Activated CD4-positive, CD25-positive, alpha-beta regulatory T cell treated with anti-CD3 and anti-CD28 coated beads, Interleukin-2, amount 50 U/mL, for 72 hours (primary cell): ENCODE measurements around the gene PAEP.

Experiments
- DNase-seq: peaks from one replicate; pipeline ENCODE4 v3.0.0; 2021

Gene PAEP

DNA sequence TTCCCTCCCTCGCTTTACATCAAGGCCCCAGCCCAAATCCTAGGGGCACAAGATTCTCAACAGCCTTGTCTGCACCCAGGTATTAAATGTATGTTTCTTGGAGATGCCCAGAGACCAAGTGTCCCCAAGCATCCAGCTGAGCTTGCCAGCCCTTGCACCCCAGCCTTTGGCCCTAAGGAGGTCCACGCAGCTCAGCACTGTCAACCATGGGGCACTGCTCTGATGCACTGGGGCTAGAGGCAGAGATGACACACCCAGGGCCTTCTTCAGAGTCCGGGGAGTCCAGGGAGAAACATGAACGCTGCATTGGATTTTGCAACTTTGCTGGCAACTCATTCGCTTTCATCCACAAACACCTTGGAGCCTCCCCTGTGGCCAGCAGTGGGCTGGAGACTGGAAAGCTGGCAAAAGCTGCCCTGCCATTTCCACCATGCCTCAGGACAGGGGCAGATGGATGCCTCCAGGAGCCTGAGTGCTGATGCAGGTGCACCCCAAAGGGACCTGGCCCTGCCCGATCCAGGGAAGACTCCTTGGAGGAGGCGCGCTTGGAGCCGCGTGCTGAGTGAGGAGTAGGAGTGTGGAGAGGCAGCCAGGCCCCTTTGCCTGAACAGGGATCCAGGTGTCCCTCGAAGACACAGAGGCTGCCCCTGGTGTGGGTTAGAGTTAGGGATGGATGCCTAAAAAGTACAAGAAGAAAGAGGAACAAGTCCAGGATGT, 19.3 kb downstream of the PAEP start:
- DNase-seq = no peak

DNA sequence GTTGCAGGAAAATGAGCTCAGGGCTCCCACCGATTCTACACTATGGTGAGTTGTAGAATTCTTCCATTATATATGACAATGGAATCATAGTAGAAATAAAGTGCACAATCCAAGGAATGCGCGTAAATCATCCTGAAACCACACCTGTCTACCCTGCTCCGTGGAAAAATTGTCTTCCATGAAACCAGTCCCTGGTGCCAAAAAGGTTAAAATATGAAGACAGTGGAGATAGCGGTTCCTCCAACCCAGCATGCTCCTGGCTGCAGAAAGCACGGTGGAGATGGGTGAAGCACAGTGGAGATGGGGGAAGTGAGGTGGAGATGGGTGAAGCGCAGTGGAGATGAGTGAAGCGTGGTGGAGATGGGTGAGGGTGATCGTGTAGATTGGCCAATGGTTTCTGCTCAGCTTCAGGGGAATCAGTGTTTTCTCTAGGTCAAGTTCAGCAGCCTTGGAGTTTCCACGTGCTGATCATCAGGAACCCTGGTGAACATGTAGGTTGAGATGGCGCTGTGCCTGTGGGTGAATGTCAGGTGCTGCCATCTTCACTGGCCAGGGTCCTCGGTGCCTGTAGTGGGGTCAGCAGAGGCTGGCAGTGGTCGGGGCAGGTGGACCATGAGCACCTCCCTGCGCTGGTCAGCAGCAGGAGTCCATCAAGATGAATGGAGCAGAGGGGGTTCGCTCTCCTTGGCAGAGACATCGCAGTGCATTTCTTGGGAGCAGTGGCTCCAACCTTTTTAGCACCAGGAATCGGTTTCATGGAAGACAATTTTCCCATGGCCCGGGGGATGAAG, 20.3 kb downstream of the PAEP start:
- no peak for DNase-seq

DNA sequence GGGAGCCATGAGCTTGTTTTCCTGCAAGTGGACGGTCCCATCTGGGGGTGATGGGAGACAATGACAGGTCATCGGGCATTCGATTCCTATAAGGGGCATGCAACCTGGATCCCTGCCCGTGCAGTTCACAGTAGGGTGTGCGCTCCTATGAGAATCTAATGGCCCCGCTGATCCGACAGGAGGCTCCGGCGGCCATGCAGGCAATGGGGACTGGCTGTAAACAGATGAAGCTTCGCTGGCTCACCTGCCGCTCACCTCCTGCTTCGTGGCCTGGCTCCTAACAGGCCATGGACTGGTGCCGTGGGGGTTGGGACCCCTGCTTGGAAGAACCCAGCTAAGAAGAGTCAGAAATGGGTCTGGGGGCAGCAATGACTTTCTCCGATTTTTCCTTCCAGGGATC, 21.0 kb downstream of the PAEP start:
- no peak for DNase-seq

DNA sequence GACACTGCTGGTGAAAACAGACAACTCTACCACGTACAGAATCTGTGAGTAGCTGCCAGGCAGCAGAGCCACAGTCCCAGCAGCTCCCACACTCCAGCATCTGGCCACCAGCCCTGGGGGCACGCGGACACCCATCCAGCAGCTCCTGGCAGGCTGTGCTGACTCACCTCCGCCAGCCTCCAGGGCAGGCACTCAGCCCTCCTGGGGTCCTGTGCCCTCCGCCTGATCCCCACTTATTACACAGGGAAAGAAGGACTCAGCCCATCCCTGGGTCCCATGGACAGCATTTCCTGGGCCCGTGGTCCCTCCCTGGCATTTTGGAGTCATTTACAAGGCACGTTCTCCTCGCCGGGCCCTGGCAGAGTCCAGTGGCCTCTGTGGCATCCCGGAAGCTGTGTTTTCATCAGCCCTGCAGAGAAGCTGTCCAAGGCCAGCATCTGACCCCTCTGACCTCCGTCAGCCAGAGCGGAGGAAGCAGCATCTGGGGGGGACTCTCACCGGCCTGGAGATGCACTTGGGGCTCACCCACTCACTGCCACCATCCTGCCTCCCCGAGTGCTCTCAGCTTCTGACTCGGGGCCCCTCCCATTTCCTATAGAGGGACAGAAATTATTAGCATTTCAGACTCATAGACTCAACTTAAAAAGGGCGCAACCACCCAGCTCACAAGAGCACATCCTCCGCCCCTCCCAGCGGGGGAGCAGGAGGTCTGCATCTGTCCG, 21.6 kb downstream of the PAEP start:
- DNase-seq = no peak

DNA sequence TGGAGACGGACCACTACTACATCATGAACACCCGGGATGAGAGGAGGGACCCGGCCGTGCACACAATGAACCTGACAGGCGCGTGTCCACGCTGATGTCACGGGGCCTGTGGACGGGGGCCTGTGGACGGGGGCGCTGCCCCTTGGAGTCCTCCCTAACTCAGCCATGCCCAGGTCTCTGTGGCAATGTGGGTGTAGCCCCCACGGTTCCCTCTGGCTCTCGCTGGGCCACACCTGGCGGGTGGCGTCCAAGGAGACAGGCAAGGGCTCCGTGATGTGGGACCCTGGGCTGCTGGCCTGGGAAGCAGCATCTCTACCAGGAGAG, 22.1 kb downstream of the PAEP start:
- DNase-seq = peak; percentile 19

DNA sequence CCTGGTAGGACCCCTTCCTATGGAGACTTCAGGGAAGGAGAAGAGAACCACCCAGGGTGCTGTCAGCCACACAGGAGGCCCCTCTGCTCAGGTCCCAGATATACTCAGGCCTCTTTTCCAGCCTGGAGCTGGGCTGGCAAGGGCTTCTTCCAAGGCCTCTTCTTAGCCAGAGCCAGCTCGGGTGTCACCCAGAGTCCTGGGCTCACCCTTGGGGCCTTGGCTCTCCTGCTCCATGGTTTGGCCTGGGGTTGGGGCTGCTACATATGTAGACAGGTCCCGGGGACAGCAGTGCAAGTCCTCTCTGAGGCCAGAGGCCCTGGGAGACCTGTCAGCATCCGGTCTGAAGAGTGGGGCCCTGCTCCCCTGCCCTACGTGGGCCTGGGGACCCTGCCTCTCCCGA, 22.8 kb downstream of the PAEP start:
- DNase-seq = no peak

DNA sequence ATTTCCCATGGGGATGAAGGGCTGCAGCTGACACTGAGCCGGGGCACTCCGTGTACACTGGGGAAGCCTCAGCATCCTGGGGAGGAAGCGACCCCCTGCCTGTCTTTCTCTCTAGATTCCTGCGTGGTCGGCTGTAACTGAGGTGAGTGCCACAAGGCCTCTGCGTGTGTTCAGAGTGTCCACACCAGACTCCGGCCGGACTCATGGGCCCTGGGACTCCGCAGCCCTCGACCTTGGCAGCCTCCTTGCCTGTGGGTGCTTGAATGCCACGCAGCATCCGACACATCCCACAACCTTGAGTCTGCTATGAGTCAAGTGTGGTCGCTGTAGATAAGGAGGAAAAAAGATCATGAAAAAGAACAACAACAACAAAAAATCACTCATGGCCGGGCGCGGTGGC, 23.4 kb downstream of the PAEP start:
- no peak for DNase-seq

DNA sequence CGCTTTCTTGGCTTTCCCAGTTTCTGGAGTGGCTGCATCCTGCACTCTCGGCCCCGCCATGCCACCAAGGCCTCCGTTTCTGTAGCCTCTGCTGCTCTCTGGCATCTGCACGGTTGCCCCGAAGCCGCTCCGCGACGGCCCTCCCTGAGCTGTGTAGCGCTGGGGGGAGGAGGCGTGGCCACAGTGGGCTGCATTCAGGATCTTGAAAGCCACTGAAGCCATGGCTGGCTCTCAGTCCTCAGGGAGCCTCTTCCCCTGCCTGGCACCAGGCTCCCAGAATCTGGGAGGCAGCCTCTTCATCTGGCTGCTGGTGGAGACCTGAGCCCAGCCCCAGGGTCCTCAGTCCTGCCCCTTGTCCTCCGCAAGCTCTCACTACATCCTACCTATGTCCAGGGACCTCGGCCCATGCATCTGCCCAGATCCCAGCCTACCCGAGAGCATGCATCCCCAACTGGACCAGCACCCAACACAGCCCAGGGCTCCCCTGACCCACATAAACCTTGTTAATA, 25.1 kb downstream of the PAEP start:
- DNase-seq = peak; percentile 27

DNA sequence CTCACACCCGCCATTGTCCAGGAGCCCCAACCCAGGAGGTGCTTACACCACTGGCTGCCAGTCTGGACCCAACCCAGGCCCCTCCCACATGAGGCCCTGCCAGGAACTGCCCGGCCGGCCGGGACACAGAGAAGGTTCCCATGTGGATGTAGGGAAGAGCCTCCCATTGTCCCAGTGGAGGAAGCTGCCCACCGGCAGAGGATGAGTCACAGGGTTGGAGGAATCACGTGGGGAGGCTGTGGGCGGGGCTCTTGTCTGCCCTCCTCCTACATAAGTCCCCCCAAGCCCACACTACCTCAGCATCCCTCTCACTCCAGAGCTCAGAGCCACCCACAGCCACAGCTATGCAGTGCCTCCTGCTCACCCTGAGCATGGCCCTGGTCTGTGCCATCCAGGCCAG, 26.1 kb downstream of the PAEP start:
- DNase-seq = no peak

DNA sequence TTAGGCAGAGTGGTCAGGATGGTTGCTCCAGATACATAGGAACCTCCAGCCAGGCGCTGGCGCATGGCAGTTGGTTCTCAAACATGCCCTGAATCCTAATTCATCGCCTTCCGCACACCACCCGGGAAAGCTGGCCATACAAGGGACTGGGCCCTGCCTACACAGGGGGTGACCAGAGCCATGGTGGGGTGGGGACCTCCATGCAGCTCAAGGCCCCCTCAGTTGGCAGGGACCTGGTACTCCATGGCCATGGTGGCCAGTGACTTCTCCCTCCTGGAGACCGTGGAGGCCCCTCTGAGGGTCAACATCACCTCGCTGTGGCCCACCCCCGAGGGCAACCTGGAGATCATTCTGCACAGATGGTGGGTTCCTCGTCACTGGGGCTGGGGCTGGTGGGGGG, 26.8 kb downstream of the PAEP start:
- peak; percentile 14 for DNase-seq

DNA sequence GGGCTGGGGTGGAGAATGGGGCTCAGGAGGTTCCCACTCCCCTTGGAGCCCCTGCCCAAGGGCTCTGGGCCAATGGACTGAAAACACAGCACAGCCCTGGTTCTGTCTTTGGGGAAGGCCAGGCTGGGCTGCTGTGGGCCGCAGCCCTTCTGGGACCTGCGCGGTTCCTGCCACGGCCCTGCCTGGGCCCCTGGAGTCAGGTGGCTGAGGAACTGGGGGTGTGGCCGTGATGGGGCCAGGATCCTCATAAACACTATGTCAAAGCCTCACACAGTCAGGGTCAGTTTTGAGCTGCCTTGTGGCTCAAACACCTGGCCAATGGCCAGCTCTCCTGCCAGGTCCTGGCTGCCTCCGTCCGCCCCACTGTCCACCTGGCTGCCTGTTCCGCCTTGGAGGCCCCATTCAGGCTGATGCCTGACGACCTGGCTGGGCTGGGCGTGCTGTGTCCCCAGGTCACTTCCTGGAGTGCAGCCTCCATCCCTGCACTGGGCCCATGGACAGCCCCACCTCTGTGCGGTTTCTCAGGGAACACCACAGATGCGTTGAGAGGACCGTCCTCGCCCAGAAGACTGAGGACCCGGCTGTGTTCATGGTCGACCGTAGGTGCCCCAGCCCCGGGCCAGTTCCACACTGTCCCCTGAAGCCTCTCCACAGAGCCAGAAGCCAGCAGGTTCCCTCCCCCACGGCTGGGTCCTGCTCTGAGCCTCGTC, 27.5 kb downstream of the PAEP start:
- peak; percentile 25 for DNase-seq

DNA sequence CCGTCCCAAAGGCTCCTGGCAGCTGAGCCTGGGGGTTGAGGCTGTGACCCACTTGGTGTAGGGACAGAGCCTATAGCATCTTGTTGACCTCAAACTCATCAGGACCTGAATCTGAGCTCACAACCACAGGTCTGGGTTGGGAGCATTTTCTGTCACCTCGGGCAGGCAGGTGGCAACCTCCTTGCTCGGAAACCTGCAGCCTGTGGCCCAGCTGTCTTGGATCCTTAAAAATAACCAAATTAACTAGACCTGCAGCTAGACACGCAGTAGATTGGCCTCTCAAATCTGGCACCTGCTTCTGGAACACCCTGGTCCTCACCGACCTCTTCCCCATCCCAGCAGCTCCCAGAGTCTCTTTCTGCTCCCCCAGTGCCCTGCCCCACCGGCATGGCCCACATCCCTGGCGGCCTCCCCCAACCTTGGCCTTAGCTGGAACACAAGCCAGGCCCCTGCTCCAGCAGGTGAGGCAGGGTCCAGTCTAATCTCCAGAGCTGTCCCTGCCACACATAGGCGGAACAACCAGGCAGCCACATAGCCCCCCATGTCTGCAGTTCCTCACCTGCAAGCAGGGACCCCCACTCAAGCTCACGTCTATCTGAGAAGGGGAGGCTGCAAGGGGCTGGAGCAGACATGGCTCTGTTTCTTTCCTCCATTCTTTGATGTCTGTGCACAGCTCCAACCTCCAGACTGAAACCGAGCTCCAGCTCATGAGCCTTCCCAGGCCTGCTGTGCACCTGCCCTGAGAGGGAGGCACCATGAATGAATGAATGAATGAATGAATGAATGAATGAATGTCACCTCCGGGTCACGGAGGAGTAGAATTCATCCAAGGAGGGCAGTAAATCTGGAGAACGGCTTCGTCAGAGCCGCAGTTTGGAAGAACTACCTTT, 28.3 kb downstream of the PAEP start:
- peak; percentile 23 for DNase-seq

DNA sequence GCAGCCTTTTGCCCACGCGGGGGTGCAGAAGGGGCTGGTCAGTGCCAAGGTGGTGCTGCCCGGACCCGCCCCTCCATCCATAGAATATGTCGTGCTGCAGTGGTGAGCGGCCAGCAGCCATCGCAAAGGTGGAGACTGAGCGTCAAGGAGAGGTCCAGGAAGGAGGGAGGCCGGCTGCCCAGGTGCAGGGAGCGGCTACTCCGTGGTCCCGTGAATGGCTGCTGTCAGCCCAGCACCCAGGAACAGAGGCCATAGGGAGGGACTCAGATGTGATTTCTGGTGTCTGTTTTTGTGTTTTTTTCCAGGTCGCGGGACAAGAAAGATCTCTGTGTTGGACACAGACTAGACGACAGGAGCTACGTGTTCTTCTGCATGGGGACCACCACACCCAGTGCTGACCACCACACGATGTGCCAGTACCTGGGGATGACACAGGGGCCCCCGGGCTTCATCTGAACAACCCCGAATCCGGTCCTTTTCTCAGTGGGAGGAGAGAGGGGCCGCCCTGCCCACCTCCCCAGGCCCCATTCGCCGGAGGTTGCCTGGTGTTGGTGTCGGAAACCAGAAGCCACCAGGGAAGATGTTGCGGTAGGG, 29.0 kb downstream of the PAEP start:
- peak; percentile 25 for DNase-seq

DNA sequence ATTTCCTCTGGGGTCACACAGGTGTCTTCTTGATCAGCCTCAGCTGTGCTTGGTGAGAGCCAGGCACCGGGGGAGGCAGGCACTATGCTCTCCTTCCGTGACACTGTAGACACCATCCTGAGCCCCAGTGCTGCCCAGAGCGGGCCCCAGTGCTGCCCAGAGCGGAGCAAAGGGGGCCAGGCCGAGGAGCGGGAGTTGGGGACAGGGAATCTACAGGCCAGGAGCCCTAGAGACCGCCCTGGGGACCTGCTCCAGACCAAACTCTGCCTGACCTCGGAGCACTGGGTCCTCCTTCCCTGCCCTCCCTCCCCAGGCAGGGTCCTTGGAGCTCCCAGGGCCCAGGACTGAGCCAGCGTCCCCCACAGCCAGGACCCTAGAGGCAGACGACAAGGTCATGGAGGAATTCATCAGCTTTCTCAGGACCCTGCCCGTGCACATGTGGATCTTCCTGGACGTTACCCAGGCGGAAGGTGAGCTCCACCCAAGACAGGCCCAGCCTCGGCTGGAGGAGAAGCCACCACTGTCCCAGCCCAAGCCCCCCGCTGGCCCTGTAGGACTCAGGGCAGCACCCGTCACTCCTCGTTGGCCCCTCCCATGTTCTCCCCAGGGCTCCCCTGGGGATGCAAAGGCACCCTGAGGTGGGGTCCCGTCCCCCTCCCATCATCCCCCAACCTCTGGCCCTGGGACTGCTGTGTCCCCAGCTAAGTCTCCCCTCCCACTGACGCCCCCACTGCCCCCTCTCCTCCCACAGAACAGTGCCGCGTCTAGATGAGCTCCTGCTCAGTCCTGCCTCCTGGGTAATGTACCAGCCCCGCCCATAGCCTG, 30.2 kb downstream of the PAEP start:
- peak; percentile 21 for DNase-seq

DNA sequence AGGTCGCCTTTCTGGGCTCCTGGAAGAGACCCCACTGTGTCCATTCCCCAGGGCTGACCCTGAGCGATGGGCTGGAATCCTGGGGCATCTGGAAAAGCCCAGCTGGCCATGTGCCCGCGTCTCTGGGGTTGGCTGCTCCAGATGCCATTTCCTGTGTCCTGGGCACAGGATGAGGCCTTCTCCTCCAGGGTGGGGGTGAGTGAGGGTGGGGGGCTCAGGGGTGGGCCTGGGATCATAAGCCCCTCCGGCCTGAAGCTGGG, 30.7 kb downstream of the PAEP start:
- DNase-seq = no peak

DNA sequence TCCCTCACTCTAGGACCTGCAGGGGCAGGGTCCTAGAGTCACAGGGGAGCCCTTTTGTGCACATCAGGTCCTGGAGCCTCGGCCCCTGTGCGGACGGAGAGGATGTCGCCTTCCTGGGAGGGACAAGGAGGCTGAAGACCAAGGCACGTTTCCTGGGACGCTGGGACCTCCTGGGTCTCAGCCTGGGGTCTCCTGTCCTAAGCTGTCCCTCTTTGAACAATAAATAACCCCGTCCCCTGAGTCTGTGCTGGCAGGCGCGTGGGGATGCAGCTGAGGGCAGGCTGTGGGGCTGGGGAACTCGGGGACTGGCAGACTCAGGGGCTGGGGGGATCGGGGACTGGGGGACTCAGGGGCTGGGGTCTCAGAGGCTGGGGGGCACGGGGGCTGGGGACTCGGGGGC, 31.1 kb downstream of the PAEP start:
- DNase-seq = no peak

DNA sequence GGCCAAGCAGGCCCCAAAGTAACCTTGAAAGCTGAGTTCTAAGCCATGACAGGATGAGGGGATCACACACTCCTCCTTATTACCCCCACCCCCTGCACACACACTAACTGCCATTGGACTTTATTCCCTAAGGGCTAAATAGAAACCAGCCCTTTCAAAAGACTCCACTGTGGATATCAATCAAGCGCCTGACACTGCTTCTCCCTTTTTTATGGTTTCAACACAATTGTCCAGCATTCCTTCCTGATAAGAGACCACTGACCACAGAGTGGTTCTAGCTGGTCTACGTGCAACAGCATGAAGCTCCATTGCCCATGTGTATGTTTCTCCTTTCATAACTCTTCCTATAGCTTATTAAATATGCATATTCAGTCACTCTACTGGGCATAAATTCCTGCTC, 34.7 kb downstream of the PAEP start:
- DNase-seq = no peak

DNA sequence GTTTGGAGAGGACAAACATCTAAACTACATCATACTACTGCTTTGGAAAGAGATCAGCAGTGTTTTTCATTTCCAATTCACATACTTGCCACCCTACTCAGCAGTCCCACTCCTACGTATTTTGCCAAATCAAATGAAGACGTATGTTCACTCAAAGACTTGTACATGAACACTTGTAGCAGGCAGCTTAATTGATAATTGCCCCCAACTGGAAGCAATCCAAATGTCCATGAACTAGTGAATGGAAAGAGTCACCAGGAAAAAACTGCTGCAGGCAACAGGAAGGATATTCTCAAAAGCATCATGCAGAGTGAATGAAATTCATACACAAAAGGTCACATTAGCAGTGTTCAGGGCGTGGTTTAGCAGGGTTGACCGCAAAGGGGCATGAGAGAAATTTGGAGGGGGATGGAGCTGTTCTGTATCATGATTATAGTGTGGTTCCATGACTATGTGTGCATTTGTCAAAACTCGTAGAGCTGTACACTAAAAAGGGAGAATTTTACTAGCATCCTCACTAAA, 38.8 kb downstream of the PAEP start:
- no peak for DNase-seq

DNA sequence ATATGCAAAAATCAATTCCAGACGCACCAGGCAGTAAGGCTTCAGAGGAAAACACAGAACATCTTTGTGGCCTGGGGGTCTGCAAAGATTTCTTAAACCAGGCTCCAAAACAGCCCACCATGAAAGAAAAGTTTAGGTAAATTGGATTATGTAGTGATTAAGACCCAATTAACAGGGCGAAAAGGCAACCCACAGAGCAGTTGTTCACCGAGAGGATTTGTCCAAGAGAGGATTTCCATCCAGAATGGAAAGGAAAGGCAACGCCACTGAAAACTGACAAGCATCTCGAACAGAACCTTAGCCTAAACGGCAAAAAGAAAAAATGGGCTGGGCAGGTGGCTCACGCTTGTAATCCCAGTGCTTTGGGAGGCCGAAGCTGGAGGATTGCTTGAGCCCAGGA, 40.4 kb downstream of the PAEP start:
- no peak for DNase-seq

DNA sequence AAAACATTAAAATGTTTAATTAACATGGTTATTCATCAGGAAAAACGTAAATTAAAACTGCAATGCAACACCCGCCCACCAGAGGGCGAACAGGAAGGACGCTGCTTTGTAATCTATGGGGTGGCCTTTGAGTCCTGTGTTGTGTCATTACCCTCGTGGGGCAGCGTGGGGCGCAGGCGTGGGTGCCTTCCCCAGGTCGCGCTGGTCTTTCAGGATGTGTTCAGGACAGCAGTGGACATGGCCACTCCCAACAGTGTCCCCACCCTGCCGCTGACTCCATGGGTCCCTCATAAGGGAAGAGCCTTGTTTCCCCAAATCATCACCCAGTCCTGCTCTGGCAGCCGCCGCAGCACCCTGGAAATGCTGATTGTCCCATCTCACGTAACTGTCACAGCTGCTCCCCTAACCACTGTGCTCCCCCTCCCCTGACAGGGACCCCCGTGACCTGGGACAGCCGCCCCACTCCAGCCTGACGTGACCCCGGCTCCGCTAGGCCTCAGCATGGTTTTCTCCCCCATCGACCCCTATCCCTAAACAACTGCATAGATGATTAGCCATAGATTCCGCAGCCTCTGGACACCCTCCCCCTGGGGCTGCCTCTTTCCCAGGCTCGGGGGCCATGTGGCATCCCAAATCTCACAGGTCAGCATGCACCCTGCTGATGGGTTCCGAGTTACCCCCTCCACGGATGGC, 41.4 kb downstream of the PAEP start:
- peak; percentile 66 for DNase-seq
